Measurements from ENCODE around the gene TGFA.

TGFA gene

GRCh38 chr2:70463581-70463980, 90.0 kb downstream of the TGFA start:
- no peak for DNase-seq (ENCODE audit: low spot score)

GRCh38 chr2:70461981-70462876, 91.4 kb downstream of the TGFA start:
- no peak for DNase-seq (ENCODE audit: low spot score)

GRCh38 chr2:70461414-70461813, 92.2 kb downstream of the TGFA start:
- no peak for DNase-seq (ENCODE audit: low spot score)

GRCh38 chr2:70460333-70460732, 93.3 kb downstream of the TGFA start:
- DNase-seq (ENCODE audit: low spot score) = no peak

- DNase-seq (ENCODE audit: low spot score) = no peak
Observed at GRCh38 chr2:70458661-70459060, 95.0 kb downstream of the TGFA start.

GRCh38 chr2:70456585-70457495, 96.8 kb downstream of the TGFA start:
- no peak for DNase-seq (ENCODE audit: low spot score)

GRCh38 chr2:70454936-70455544, 98.6 kb downstream of the TGFA start:
- DNase-seq (ENCODE audit: low spot score) = no peak

- DNase-seq (ENCODE audit: low spot score) = no peak
Observed at GRCh38 chr2:70450641-70451250, 102.9 kb downstream of the TGFA start.

- DNase-seq (ENCODE audit: low spot score) = no peak
Observed at GRCh38 chr2:70448041-70448440, 105.6 kb downstream of the TGFA start.

- DNase-seq (ENCODE audit: low spot score) = no peak
Observed at GRCh38 chr2:70443726-70444125, 109.9 kb downstream of the TGFA start.

- no peak for DNase-seq (ENCODE audit: low spot score)
Observed at GRCh38 chr2:70443078-70443465, 110.6 kb downstream of the TGFA start.

- no peak for DNase-seq (ENCODE audit: low spot score)
Observed at GRCh38 chr2:70442301-70443077, 111.1 kb downstream of the TGFA start.

- peak; percentile 62 for DNase-seq (ENCODE audit: low spot score)
Observed at GRCh38 chr2:70440621-70441020, 113.0 kb downstream of the TGFA start.

GRCh38 chr2:70435138-70435537, 118.5 kb downstream of the TGFA start:
- no peak for DNase-seq (ENCODE audit: low spot score)

GRCh38 chr2:70433315-70433714, 120.3 kb downstream of the TGFA start:
- no peak for DNase-seq (ENCODE audit: low spot score)

- DNase-seq (ENCODE audit: low spot score) = no peak
Observed at GRCh38 chr2:70431716-70432347, 121.8 kb downstream of the TGFA start.

GRCh38 chr2:70426341-70426740, 127.3 kb downstream of the TGFA start:
- no peak for DNase-seq (ENCODE audit: low spot score)

- DNase-seq (ENCODE audit: low spot score) = no peak
Observed at GRCh38 chr2:70425682-70426301, 127.8 kb downstream of the TGFA start.

GRCh38 chr2:70420740-70421139, 132.9 kb downstream of the TGFA start:
- no peak for DNase-seq (ENCODE audit: low spot score)

- no peak for DNase-seq (ENCODE audit: low spot score)
Observed at GRCh38 chr2:70420143-70420542, 133.5 kb downstream of the TGFA start.
